ENCODE data around the gene ARMCX4. TPM values are rescaled to one million over a fixed set of nuclear protein-coding genes. Genes with fewer than 3 reads are reported as not detected.

Gene ARMCX4
- polyA plus RNA-seq, 3 donors, result 21.8 to 30.7 (median 23.5) TPM

- no peak for DNase-seq (ENCODE audit: extremely low read depth in 1 of 11, low read depth in 9 of 11, low spot score in 4 of 11)
Measured at GRCh38 chrX:101530944-101531343, 45.7 kb downstream of the ARMCX4 start.

Other genes starting within 250 kb of the ARMCX4 start
- under 1 TPM; 0.45 to 0.62 (median 0.57) TPM for gene TAF7L, start 194.1 kb upstream of the ARMCX4 start, polyA plus RNA-seq (ENCODE audit: insufficient read length in 3 of 3)
- 10 to 100 TPM; 17.7 to 20.7 (median 19.0) TPM for gene TIMM8A, start 136.7 kb upstream of the ARMCX4 start, polyA plus RNA-seq (ENCODE audit: insufficient read length in 3 of 3)
- 1 to 10 TPM; 2.5 to 4.0 (median 3.0) TPM for gene BTK, start 99.3 kb upstream of the ARMCX4 start, polyA plus RNA-seq (ENCODE audit: insufficient read length in 3 of 3)
- 1,000 to 10,000 TPM in 2 of 3 donors, 100 to 1,000 TPM in 1; 887 to 1,397 (median 1,349) TPM for gene RPL36A, start 94.4 kb upstream of the ARMCX4 start, polyA plus RNA-seq (ENCODE audit: insufficient read length in 3 of 3)
- gene GLA, start 77.5 kb upstream of the ARMCX4 start, polyA plus RNA-seq (ENCODE audit: insufficient read length in 3 of 3), result 10 to 100 TPM; 30.7 to 41.8 (median 38.5) TPM
- gene HNRNPH2, start 77.2 kb upstream of the ARMCX4 start, polyA plus RNA-seq (ENCODE audit: insufficient read length in 3 of 3), result 100 to 1,000 TPM; 130 to 158 (median 139) TPM
- gene ARMCX1, start 65.1 kb downstream of the ARMCX4 start, polyA plus RNA-seq (ENCODE audit: insufficient read length in 3 of 3), result 10 to 100 TPM; 45.5 to 51.5 (median 50.0) TPM
- gene ARMCX6, start 132.5 kb downstream of the ARMCX4 start, polyA plus RNA-seq (ENCODE audit: insufficient read length in 3 of 3), result 10 to 100 TPM; 82.1 to 83.7 (median 82.6) TPM
- gene ARMCX3, start 137.7 kb downstream of the ARMCX4 start, polyA plus RNA-seq (ENCODE audit: insufficient read length in 3 of 3), result 100 to 1,000 TPM; 111 to 134 (median 113) TPM
- gene ARMCX2, start 174.4 kb downstream of the ARMCX4 start, polyA plus RNA-seq (ENCODE audit: insufficient read length in 3 of 3), result 100 to 1,000 TPM; 108 to 163 (median 109) TPM